Stimulated activated naive CD4-positive, alpha-beta T cell (primary cell): ENCODE results near the gene LTBP1.
"Not testable (repeated sequence)": the region's sequence is repeated elsewhere in the genome, so short reads cannot be mapped to it uniquely, and the experiment has no call there.

Experiments used
- DNase-seq, 6 experiments: peaks; one replicate each; lab custom pipeline; 2025; lab: John Stamatoyannopoulos, UW

LTBP1 gene

GRCh38 chr2:33222309-33222708 lies 275.6 kb downstream of the LTBP1 start:
- no peak for DNase-seq

GRCh38 chr2:33223856-33224255 lies 277.1 kb downstream of the LTBP1 start:
- DNase-seq = no peak

GRCh38 chr2:33225350-33225749 lies 278.6 kb downstream of the LTBP1 start:
- no peak for DNase-seq

GRCh38 chr2:33226546-33226945 lies 279.8 kb downstream of the LTBP1 start:
- DNase-seq = no peak

GRCh38 chr2:33229646-33230045 lies 282.9 kb downstream of the LTBP1 start:
- no peak for DNase-seq

GRCh38 chr2:33230195-33230594 lies 283.4 kb downstream of the LTBP1 start:
- DNase-seq = no peak

GRCh38 chr2:33230842-33231241 lies 284.1 kb downstream of the LTBP1 start:
- DNase-seq = no peak

- DNase-seq = not testable (repeated sequence)
These were observed 288.8 kb downstream of the LTBP1 start for GRCh38 chr2:33235559-33235958.

- no peak for DNase-seq
These were observed 290.0 kb downstream of the LTBP1 start for GRCh38 chr2:33236482-33237385.

- no peak for DNase-seq
These were observed 291.4 kb downstream of the LTBP1 start for GRCh38 chr2:33238111-33238510.

- DNase-seq = no peak
These were observed 293.4 kb downstream of the LTBP1 start for GRCh38 chr2:33240178-33240577.

GRCh38 chr2:33241072-33241471 lies 294.3 kb downstream of the LTBP1 start:
- DNase-seq = no peak

- no peak for DNase-seq
These were observed 294.8 kb downstream of the LTBP1 start for GRCh38 chr2:33241581-33241980.

GRCh38 chr2:33242845-33243244 lies 296.1 kb downstream of the LTBP1 start:
- no peak for DNase-seq

GRCh38 chr2:33246432-33246831 lies 299.7 kb downstream of the LTBP1 start:
- no peak for DNase-seq

GRCh38 chr2:33247365-33247764 lies 300.6 kb downstream of the LTBP1 start:
- DNase-seq = no peak

GRCh38 chr2:33250417-33251029 lies 303.8 kb downstream of the LTBP1 start:
- DNase-seq = no peak

- DNase-seq = no peak
These were observed 309.5 kb downstream of the LTBP1 start for GRCh38 chr2:33256162-33256755.

GRCh38 chr2:33258387-33258786 lies 311.6 kb downstream of the LTBP1 start:
- no peak for DNase-seq

GRCh38 chr2:33262097-33262496 lies 315.3 kb downstream of the LTBP1 start:
- no peak for DNase-seq

- DNase-seq = no peak
These were observed 318.0 kb downstream of the LTBP1 start for GRCh38 chr2:33264766-33265165.

- DNase-seq = no peak
These were observed 319.0 kb downstream of the LTBP1 start for GRCh38 chr2:33265584-33266338.
